Left colon (tissue), 2 donors: ENCODE measurements around the gene COL13A1. TPM values are rescaled to one million over a fixed set of nuclear protein-coding genes. Genes with fewer than 3 reads are reported as not detected.

Experiments used
- ATAC-seq: fragments of 200-7000 bp; cut with Tn5 transposase; one replicate; pipeline ENCODE4 v1.9.1; 2020; ENCODE audit warnings: mild to moderate bottlenecking, moderate library complexity
- DNase-seq, 2 donors: peaks; one replicate each; pipeline ENCODE4 v3.0.0-alpha.2; 2020
- intact Hi-C, 2 donors: fragments of 100-400 bp; cut with DNase I in 1 of 2; cut with micrococcal nuclease in 1 of 2; formaldehyde crosslinking; loops; one replicate each; pipeline versions ENCODE4 v1.11.2 to v1.14.0; 2022; cut with DNase I, micrococcal nuclease
- total RNA-seq, 2 donors: library from RNA; stranded (reverse); fragmentation: NEBNext Ultra II Directional; extraction: Animal tissue kit (Norgen Biotek cat#: 25700); gene quantifications; one replicate each; pipeline ENCODE4 v1.2.1, GENCODE V29; 2021
- donor health status: DM: no; HTN: no; CAD: no.
- donor health status: DM: yes; HTN: yes; CAD: no.

The COL13A1 gene
- total RNA-seq, 2 donors from 2014 or later: 0.70 to 1.4 TPM

GRCh38 chr10:70007116-70007820 is 205.6 kb downstream of the COL13A1 start:
- DNase-seq (no peak), ATAC-seq (no peak)
- intact Hi-C loops: no loop called here

Other genes starting within 250 kb of the COL13A1 start
- gene NEUROG3, start 228.5 kb upstream of the COL13A1 start, total RNA-seq: 1 to 10 TPM in 1 of 2 donors, under 1 TPM in 1; 0.81 to 2.4 TPM
- 1 to 10 TPM; 1.7 to 3.2 TPM for gene FAM241B, start 171.7 kb upstream of the COL13A1 start, total RNA-seq